Muscle of leg (tissue), 11 donors: ENCODE measurements around the gene NTF4. TPM values are rescaled to one million over a fixed set of nuclear protein-coding genes. Genes with fewer than 3 reads are reported as not detected.

Experiments used
- DNase-seq: peaks from one replicate; pipeline ENCODE4 v3.0.0; 2013
- H3K27ac ChIP-seq: one replicate; pipeline ENCODE4 v1.5.1; 2013; ENCODE audit warnings: mild to moderate bottlenecking, low read length, control low read depth
- H3K27me3 ChIP-seq: one replicate; pipeline ENCODE4 v1.6.1; 2013; ENCODE audit warnings: low read length; ENCODE audit not compliant: control insufficient read depth, insufficient read depth
- H3K36me3 ChIP-seq: one replicate; pipeline ENCODE4 v1.6.1; 2013; ENCODE audit warnings: low read length; ENCODE audit not compliant: control insufficient read depth, insufficient read depth
- H3K4me1 ChIP-seq: one replicate; pipeline ENCODE4 v1.6.1; 2013; ENCODE audit warnings: low read length; ENCODE audit not compliant: control insufficient read depth, insufficient read depth
- H3K4me3 ChIP-seq: one replicate; pipeline ENCODE4 v1.5.1; 2013; ENCODE audit warnings: low read length, control low read depth
- H3K9me3 ChIP-seq: replicated peaks from 2 replicates; pipeline ENCODE4 v1.6.1; 2013; ENCODE audit warnings: low read depth, low read length; ENCODE audit not compliant: control insufficient read depth
- WGBS: methylation state at CpG from one replicate; pipeline ENCODE4 v1.1.5; 2013; ENCODE audit warnings: missing lambda C conversion rate; ENCODE audit not compliant: insufficient coverage; 5-methylcytosine and 5-hydroxymethylcytosine counted together
- polyA plus RNA-seq, 8 donors: library from polyadenylated mRNA; unstranded; fragments of 120-200 nt; gene quantifications; one replicate each; pipeline versions ENCODE4 v1.2.1 to v1.2.3, GENCODE V29; 2013; ENCODE audit warnings: inconsistent platforms in 1 of 8, low replicate concordance in 1 of 8; ENCODE audit not compliant: insufficient read length in 8 of 8, insufficient read depth in 1 of 8
- total RNA-seq: library from RNA; stranded (reverse); fragments of 120-200 nt; gene quantifications from one replicate; pipeline ENCODE4 v1.2.4, GENCODE V29; 2013

Gene NTF4
- total and polyA plus RNA-seq, 9 donors, result 1.6 to 5.2 (median 3.5) TPM

GRCh38 chr19:49014870-49015255 is 49.8 kb downstream of the NTF4 start:
- peaks cover 28% of the 10 kb centered on the region for H3K27me3 ChIP-seq
- H3K27ac ChIP-seq, result no peak overlapping the region
- no peaks in the 10 kb centered on the region for H3K9me3 ChIP-seq
- no peak for DNase-seq
- peaks cover 53% of the 10 kb centered on the region for H3K36me3 ChIP-seq
- H3K4me3 ChIP-seq, result no peak overlapping the region
- 81% methylated on average over 15 of the region's 18 CpGs for WGBS
- H3K4me1 ChIP-seq, result peaks cover 21% of the 10 kb centered on the region

GRCh38 chr19:49014123-49014869 is 50.3 kb downstream of the NTF4 start:
- Histone ChIP-seq H3K4me1 (peaks cover 18% of the 10 kb centered on the region), H3K27me3 (peaks cover 23% of the 10 kb centered on the region), H3K4me3 (no peak overlapping the region), H3K9me3 (no peaks in the 10 kb centered on the region), H3K27ac (no peak overlapping the region), H3K36me3 (peaks cover 59% of the 10 kb centered on the region)
- DNase-seq, result no peak
- whole genome bisulfite sequencing, result 87% methylated on average over 25 of the region's 32 CpGs

- H3K27me3 ChIP-seq, result no peaks in the 10 kb centered on the region
- no peaks in the 10 kb centered on the region for H3K4me1 ChIP-seq
- no peak overlapping the region for H3K4me3 ChIP-seq
- peaks cover 73% of the 10 kb centered on the region for H3K36me3 ChIP-seq
- DNase-seq, result no peak
- no peak overlapping the region for H3K27ac ChIP-seq
- 94% methylated on average over 8 of the region's 17 CpGs for WGBS
- H3K9me3 ChIP-seq, result no peaks in the 10 kb centered on the region
Measured at GRCh38 chr19:49011194-49011593, 53.4 kb downstream of the NTF4 start.

Other genes with a start within 250 kb of the NTF4 start
- 2.7 TPM for gene HSD17B14, start 228.3 kb downstream of the NTF4 start, total RNA-seq
- gene HSD17B14, start 228.3 kb downstream of the NTF4 start, polyA plus RNA-seq, result 1 to 10 TPM; 1.9 to 8.3 (median 4.3) TPM
- gene PLEKHA4, start 196.2 kb downstream of the NTF4 start, total RNA-seq, result 18.7 TPM
- gene PLEKHA4, start 196.2 kb downstream of the NTF4 start, polyA plus RNA-seq, result 10 to 100 TPM; 34.9 to 59.0 (median 38.4) TPM
- gene PPP1R15A, start 192.4 kb downstream of the NTF4 start, total RNA-seq, result 32.2 TPM
- 10 to 100 TPM; 49.0 to 84.7 (median 57.3) TPM for gene PPP1R15A, start 192.4 kb downstream of the NTF4 start, polyA plus RNA-seq
- gene TULP2, start 166.1 kb downstream of the NTF4 start, total RNA-seq, result 0.09 TPM
- under 1 TPM in 7 of 8 donors, not detected in 1; 0.13 to 0.88 (median 0.46) TPM for gene TULP2, start 166.1 kb downstream of the NTF4 start, polyA plus RNA-seq
- gene NUCB1, start 164.5 kb downstream of the NTF4 start, total RNA-seq, result 97.3 TPM
- 100 to 1,000 TPM; 141 to 216 (median 175) TPM for gene NUCB1, start 164.5 kb downstream of the NTF4 start, polyA plus RNA-seq
- 0.31 TPM for gene DHDH, start 131.1 kb downstream of the NTF4 start, total RNA-seq
- gene DHDH, start 131.1 kb downstream of the NTF4 start, polyA plus RNA-seq, result 1 to 10 TPM in 1 of 8 donors, under 1 TPM in 7; 0.20 to 1.9 (median 0.42) TPM
- gene BAX, start 109.9 kb downstream of the NTF4 start, total RNA-seq, result 27.1 TPM
- gene BAX, start 109.9 kb downstream of the NTF4 start, polyA plus RNA-seq, result 10 to 100 TPM; 33.9 to 52.4 (median 44.7) TPM
- gene FTL, start 99.5 kb downstream of the NTF4 start, total RNA-seq, result 786 TPM
- 100 to 1,000 TPM; 576 to 914 (median 741) TPM for gene FTL, start 99.5 kb downstream of the NTF4 start, polyA plus RNA-seq
- 43.8 TPM for gene GYS1, start 71.5 kb downstream of the NTF4 start, total RNA-seq
- gene GYS1, start 71.5 kb downstream of the NTF4 start, polyA plus RNA-seq, result 10 to 100 TPM; 47.3 to 87.3 (median 65.3) TPM
- gene RUVBL2, start 70.9 kb downstream of the NTF4 start, total RNA-seq, result 63.8 TPM
- 10 to 100 TPM; 55.3 to 72.5 (median 66.9) TPM for gene RUVBL2, start 70.9 kb downstream of the NTF4 start, polyA plus RNA-seq
- not detected for gene LHB, start 47.7 kb downstream of the NTF4 start, total RNA-seq
- gene LHB, start 47.7 kb downstream of the NTF4 start, polyA plus RNA-seq, result not detected
- gene CGB3, start 40.5 kb downstream of the NTF4 start, total RNA-seq, result 0.22 TPM
- gene CGB3, start 40.5 kb downstream of the NTF4 start, polyA plus RNA-seq, result under 1 TPM in 2 of 8 donors, not detected in 6; 0.57 to 0.60 TPM
- gene CGB2, start 32.9 kb downstream of the NTF4 start, total RNA-seq, result not detected
- under 1 TPM in 1 of 8 donors, not detected in 7; 0.27 TPM for gene CGB2, start 32.9 kb downstream of the NTF4 start, polyA plus RNA-seq
- not detected for gene CGB1, start 27.9 kb downstream of the NTF4 start, total RNA-seq
- not detected for gene CGB1, start 27.9 kb downstream of the NTF4 start, polyA plus RNA-seq
- 0.40 TPM for gene CGB5, start 21.0 kb downstream of the NTF4 start, total RNA-seq
- gene CGB5, start 21.0 kb downstream of the NTF4 start, polyA plus RNA-seq, result 1 to 10 TPM in 1 of 8 donors, under 1 TPM in 2, not detected in 5; 0.23 to 1.4 (median 0.63) TPM
- 0.31 TPM for gene CGB8, start 15.7 kb downstream of the NTF4 start, total RNA-seq
- gene CGB8, start 15.7 kb downstream of the NTF4 start, polyA plus RNA-seq, result under 1 TPM in 4 of 8 donors, not detected in 4; 0.20 to 0.58 (median 0.25) TPM
- 0.53 TPM for gene CGB7, start 7.1 kb downstream of the NTF4 start, total RNA-seq
- 1 to 10 TPM in 4 of 8 donors, under 1 TPM in 4; 0.34 to 1.4 (median 0.87) TPM for gene CGB7, start 7.1 kb downstream of the NTF4 start, polyA plus RNA-seq
- 2.8 TPM for gene KCNA7, start 7.9 kb upstream of the NTF4 start, total RNA-seq
- 1 to 10 TPM; 4.4 to 8.1 (median 6.4) TPM for gene KCNA7, start 7.9 kb upstream of the NTF4 start, polyA plus RNA-seq
- 157 TPM for gene SNRNP70, start 20.6 kb upstream of the NTF4 start, total RNA-seq
- 100 to 1,000 TPM; 173 to 276 (median 221) TPM for gene SNRNP70, start 20.6 kb upstream of the NTF4 start, polyA plus RNA-seq
- gene LIN7B, start 49.6 kb upstream of the NTF4 start, total RNA-seq, result 11.6 TPM
- 10 to 100 TPM in 6 of 8 donors, 1 to 10 TPM in 2; 9.6 to 14.4 (median 11.2) TPM for gene LIN7B, start 49.6 kb upstream of the NTF4 start, polyA plus RNA-seq
- 0.35 TPM for gene C19orf73, start 54.3 kb upstream of the NTF4 start, total RNA-seq
- 1 to 10 TPM in 2 of 8 donors, under 1 TPM in 6; 0.33 to 1.2 (median 0.72) TPM for gene C19orf73, start 54.3 kb upstream of the NTF4 start, polyA plus RNA-seq
- 5.5 TPM for gene PPFIA3, start 54.7 kb upstream of the NTF4 start, total RNA-seq
- gene PPFIA3, start 54.7 kb upstream of the NTF4 start, polyA plus RNA-seq, result 10 to 100 TPM in 1 of 8 donors, 1 to 10 TPM in 7; 7.2 to 11.1 (median 8.3) TPM
- gene HRC, start 90.6 kb upstream of the NTF4 start, total RNA-seq, result 105 TPM
- 100 to 1,000 TPM; 106 to 172 (median 135) TPM for gene HRC, start 90.6 kb upstream of the NTF4 start, polyA plus RNA-seq
- 13.1 TPM for gene TRPM4, start 93.0 kb upstream of the NTF4 start, total RNA-seq
- gene TRPM4, start 93.0 kb upstream of the NTF4 start, polyA plus RNA-seq, result 10 to 100 TPM; 24.0 to 52.5 (median 36.4) TPM